Esophagus (tissue), 2 donors: Measurements from ENCODE around the gene CHD1. TPM values are rescaled to one million over a fixed set of nuclear protein-coding genes. Genes with fewer than 3 reads are reported as not detected.

Source experiments
- H3K27ac ChIP-seq, 2 donors: one replicate each; pipeline ENCODE4 v1.5.1; 2013; ENCODE audit warnings: low read depth in 2 of 2, mild to moderate bottlenecking in 2 of 2, inconsistent platforms in 1 of 2, low read length in 1 of 2, moderate library complexity in 1 of 2
- H3K27me3 ChIP-seq, 2 donors: one replicate each; pipeline ENCODE4 v1.6.1; 2013; ENCODE audit warnings: low read length in 2 of 2, control low read depth in 1 of 2, mild to moderate bottlenecking in 1 of 2; ENCODE audit not compliant: insufficient read depth in 2 of 2, control insufficient read depth in 1 of 2
- H3K36me3 ChIP-seq, 2 donors: one replicate each; pipeline ENCODE4 v1.6.1; 2013; ENCODE audit warnings: low read length in 1 of 2; ENCODE audit not compliant: control insufficient read depth in 2 of 2, insufficient read depth in 2 of 2
- H3K4me1 ChIP-seq, 2 donors: one replicate each; pipeline ENCODE4 v1.6.1; 2013; ENCODE audit warnings: low read length in 1 of 2; ENCODE audit not compliant: control insufficient read depth in 2 of 2, insufficient read depth in 2 of 2
- H3K4me3 ChIP-seq, 2 donors: one replicate each; pipeline ENCODE4 v1.5.1; 2013; ENCODE audit warnings: low read length in 2 of 2, mild to moderate bottlenecking in 2 of 2, low read depth in 1 of 2, moderate library complexity in 1 of 2
- H3K9me3 ChIP-seq, 2 donors: one replicate each; pipeline ENCODE4 v1.6.1; 2013; ENCODE audit warnings: mild to moderate bottlenecking in 2 of 2, low read depth in 1 of 2, low read length in 1 of 2, moderate library complexity in 1 of 2; ENCODE audit not compliant: control insufficient read depth in 2 of 2, insufficient read depth in 1 of 2
- WGBS, 2 donors: extraction: QIAGEN DNeasy Blood & Tissue Kit; methylation state at CpG; one replicate each; pipeline ENCODE4 v1.1.7; 2013; 5-methylcytosine and 5-hydroxymethylcytosine counted together
- polyA plus RNA-seq, 2 donors: library from polyadenylated mRNA; stranded (reverse); fragments of 200-250 nt; gene quantifications; one replicate each; pipeline ENCODE4 v1.2.3, GENCODE V29; 2013
- donor health status: healthy with polysubstance abuse.
- donor health status: Bipolar disorder and iron deficiency.

CHD1 gene
- polyA plus RNA-seq, 2 donors, result 10.5 to 11.2 TPM

GRCh38 chr5:98940581-98940980 lies 11.8 kb upstream of the CHD1 start:
- WGBS, 2 donors, result 52 to 57% methylated on average over 2 of the region's 2 CpGs
- Histone ChIP-seq H3K9me3 (no peaks in the 10 kb centered on the region), H3K27ac (no peak overlapping the region)

GRCh38 chr5:98938464-98938863 lies 9.7 kb upstream of the CHD1 start:
- Histone ChIP-seq H3K9me3 (no peaks in the 10 kb centered on the region), H3K4me1 (no peaks in the 10 kb centered on the region), H3K36me3 (no peaks in the 10 kb centered on the region), H3K27ac (no peak overlapping the region), H3K4me3 (no peak overlapping the region), H3K27me3 (no peaks in the 10 kb centered on the region)
- 24 to 27% methylated on average over 2 of the region's 2 CpGs for WGBS, 2 donors

More at GRCh38 chr5:98940581-98940980, 11.8 kb upstream of the CHD1 start:
- Histone ChIP-seq H3K36me3 (no peaks in the 10 kb centered on the region), H3K4me3 (no peak overlapping the region), H3K27me3 (no peaks in the 10 kb centered on the region), H3K4me1 (no peaks in the 10 kb centered on the region)

GRCh38 chr5:98936948-98937715 lies 8.3 kb upstream of the CHD1 start:
- WGBS, 2 donors, result 64 to 78% methylated on average over 3 of the region's 3 CpGs
- no peaks in the 10 kb centered on the region for H3K27me3 ChIP-seq
- H3K9me3 ChIP-seq, result no peaks in the 10 kb centered on the region
- no peak overlapping the region for H3K4me3 ChIP-seq
- H3K27ac ChIP-seq, result no peak overlapping the region
- H3K4me1 ChIP-seq, result no peaks in the 10 kb centered on the region
- no peaks in the 10 kb centered on the region for H3K36me3 ChIP-seq

GRCh38 chr5:98935206-98935605 lies 6.4 kb upstream of the CHD1 start:
- H3K4me3 ChIP-seq, result no peak overlapping the region
- no peaks in the 10 kb centered on the region for H3K4me1 ChIP-seq
- 78 to 86% methylated on average over 3 of the region's 3 CpGs for WGBS, 2 donors
- H3K36me3 ChIP-seq, result no peaks in the 10 kb centered on the region
- H3K27ac ChIP-seq, result no peak overlapping the region
- no peaks in the 10 kb centered on the region for H3K9me3 ChIP-seq
- H3K27me3 ChIP-seq, result no peaks in the 10 kb centered on the region

- no peaks in the 10 kb centered on the region for H3K36me3 ChIP-seq
- no peaks in the 10 kb centered on the region for H3K9me3 ChIP-seq
- no peaks in the 10 kb centered on the region for H3K4me1 ChIP-seq
- no peak overlapping the region for H3K27ac ChIP-seq
- no peak overlapping the region for H3K4me3 ChIP-seq
- WGBS, 2 donors, result 73 to 79% methylated on average over 1 of the region's 1 CpG
- no peaks in the 10 kb centered on the region for H3K27me3 ChIP-seq
Measured at GRCh38 chr5:98934546-98934945, 5.7 kb upstream of the CHD1 start.

- WGBS, 2 donors, result 80 to 84% methylated on average over 5 of the region's 5 CpGs
- Histone ChIP-seq H3K4me3 (no peak overlapping the region), H3K27me3 (no peaks in the 10 kb centered on the region), H3K9me3 (no peaks in the 10 kb centered on the region), H3K36me3 (no peaks in the 10 kb centered on the region), H3K4me1 (no peaks in the 10 kb centered on the region), H3K27ac (no peak overlapping the region)
Measured at GRCh38 chr5:98933445-98934072, 4.8 kb upstream of the CHD1 start.

- H3K4me3 ChIP-seq, result no peak overlapping the region
- WGBS, 2 donors, result 76 to 81% methylated on average over 5 of the region's 5 CpGs
Measured at GRCh38 chr5:98930972-98931762, 2.4 kb upstream of the CHD1 start.

GRCh38 chr5:98929710-98930298 lies 997 bp upstream of the CHD1 start:
- Histone ChIP-seq H3K4me1 (no peaks in the 10 kb centered on the region), H3K36me3 (no peaks in the 10 kb centered on the region), H3K27me3 (no peaks in the 10 kb centered on the region), H3K27ac (peak overlapping the region; percentile 100), H3K4me3 (peak overlapping the region; percentile 79 to 95), H3K9me3 (no peaks in the 10 kb centered on the region)
- WGBS, 2 donors, result 6 to 7% methylated on average over 21 of the region's 21 CpGs

More at GRCh38 chr5:98930972-98931762, 2.4 kb upstream of the CHD1 start:
- Histone ChIP-seq H3K27ac (no peak overlapping the region), H3K36me3 (no peaks in the 10 kb centered on the region), H3K27me3 (no peaks in the 10 kb centered on the region), H3K4me1 (no peaks in the 10 kb centered on the region), H3K9me3 (no peaks in the 10 kb centered on the region)
